DOHH2 (cell line): ENCODE measurements around the gene UBASH3B.

ENCODE experiments used
- CTCF ChIP-seq: fragments of 200-600 bp; sonication (generic); IDR thresholded peaks from one replicate; pipeline ENCODE4 v1.5.1; 2014; ENCODE audit warnings: antibody characterized with exemption, mild to moderate bottlenecking, low read depth, low read length; ENCODE audit not compliant: poor library complexity, severe bottlenecking
- EZH2phosphoT487 ChIP-seq: fragments of 200-600 bp; sonication (generic); IDR thresholded peaks from 2 replicates; pipeline ENCODE4 v1.6.1; 2017; ENCODE audit warnings: borderline replicate concordance, mild to moderate bottlenecking, antibody characterized with exemption, low read length, moderate library complexity, mixed read lengths

- TF ChIP-seq EZH2phosphoT487 (no peak), CTCF (no peak)
Observed at GRCh38 chr11:122746611-122747244, 91.2 kb downstream of the UBASH3B start.
